Measurements from ENCODE around the gene SESN1.
A peak's percentile ranks its signal among the peaks of the same experiment; 100 is the strongest.

Gene SESN1

GRCh38 chr6:109081516-109082187 is 13.0 kb downstream of the SESN1 start:
- no peak for TF ChIP-seq CTCF (IDR thresholded peaks at IDR 0.05; ENCODE audit: extremely low read depth, missing control alignments)
- DNase-seq (ENCODE audit: low spot score), result no peak

- no peak for TF ChIP-seq CTCF (IDR thresholded peaks at IDR 0.05; ENCODE audit: extremely low read depth, missing control alignments)
- DNase-seq (ENCODE audit: low spot score), result no peak
These were observed 13.6 kb downstream of the SESN1 start for GRCh38 chr6:109081026-109081425.

GRCh38 chr6:109079981-109080380 is 14.7 kb downstream of the SESN1 start:
- DNase-seq (ENCODE audit: low spot score), result no peak
- TF ChIP-seq CTCF (IDR thresholded peaks at IDR 0.05; ENCODE audit: extremely low read depth, missing control alignments), result no peak

GRCh38 chr6:109076377-109076776 is 18.3 kb downstream of the SESN1 start:
- DNase-seq (ENCODE audit: low spot score), result no peak

GRCh38 chr6:109075934-109076333 is 18.7 kb downstream of the SESN1 start:
- no peak for TF ChIP-seq CTCF (IDR thresholded peaks at IDR 0.05; ENCODE audit: extremely low read depth, missing control alignments)
- DNase-seq (ENCODE audit: low spot score), result no peak

More at GRCh38 chr6:109076377-109076776, 18.3 kb downstream of the SESN1 start:
- no peak for TF ChIP-seq CTCF (IDR thresholded peaks at IDR 0.05; ENCODE audit: extremely low read depth, missing control alignments)

GRCh38 chr6:109074133-109074415 is 20.6 kb downstream of the SESN1 start:
- DNase-seq (ENCODE audit: low spot score), result no peak
- no peak for TF ChIP-seq CTCF (IDR thresholded peaks at IDR 0.05; ENCODE audit: extremely low read depth, missing control alignments)

- TF ChIP-seq CTCF (IDR thresholded peaks at IDR 0.05; ENCODE audit: extremely low read depth, missing control alignments), result peak; percentile 21
- DNase-seq (ENCODE audit: low spot score), result peak; percentile 56
These were observed 21.1 kb downstream of the SESN1 start for GRCh38 chr6:109073344-109074132.

All from GM20000 (cell line).